Gastroesophageal sphincter (tissue), 4 donors: ENCODE results near the gene PNMA6E. TPM values are rescaled to one million over a fixed set of nuclear protein-coding genes. Genes with fewer than 3 reads are reported as not detected.
"Not testable (repeated sequence)": the region's sequence is repeated elsewhere in the genome, so short reads cannot be mapped to it uniquely, and the experiment has no call there.

Source experiments
- ATAC-seq: fragments of 150-250 bp; one replicate; pipeline ENCODE4 v1.9.1; 2016; ENCODE audit warnings: mild to moderate bottlenecking, moderate library complexity
- H3K27ac ChIP-seq, 4 donors: fragments of 200-600 bp; sonication (generic) in 3 of 4; 1 replicate in 3 of 4; 2 replicates in 1 of 4; pipeline ENCODE4 v1.5.1; 2016 to 2019
- H3K27me3 ChIP-seq: fragments of 200-600 bp; sonication (generic); one replicate; pipeline ENCODE4 v1.5.1; 2019
- H3K36me3 ChIP-seq, 2 donors: fragments of 200-600 bp; sonication (generic); one replicate each; pipeline ENCODE4 v1.5.1; 2019; ENCODE audit warnings: control low read depth in 1 of 2
- H3K4me1 ChIP-seq, 3 donors: fragments of 200-600 bp; sonication (generic); 1 replicate in 2 of 3; 2 replicates in 1 of 3; pipeline ENCODE4 v1.5.1; 2016 to 2019; ENCODE audit warnings: control low read depth in 2 of 3
- H3K4me3 ChIP-seq, 2 donors: fragments of 200-600 bp; sonication (generic); one replicate each; pipeline ENCODE4 v1.5.1; 2019; ENCODE audit warnings: mild to moderate bottlenecking in 1 of 2, moderate library complexity in 1 of 2
- H3K9me3 ChIP-seq, 3 donors: fragments of 200-600 bp; sonication (generic); one replicate each; pipeline ENCODE4 v1.5.1; 2017 to 2019; ENCODE audit warnings: control low read depth in 2 of 3
- CTCF ChIP-seq, 4 experiments: fragments of 200-600 bp in 2 of 4; fragments of 450-650 bp in 2 of 4; sonication (generic) in 1 of 4; IDR thresholded peaks; one replicate each; pipeline ENCODE4 v1.5.1; 2017 to 2019; ENCODE audit warnings: antibody characterized with exemption in 4 of 4, mild to moderate bottlenecking in 2 of 4, moderate library complexity in 2 of 4
- EP300 ChIP-seq: sonication (generic); formaldehyde crosslinking; IDR thresholded peaks from one replicate; pipeline ENCODE4 v1.6.1; 2017; ENCODE audit warnings: antibody characterized with exemption, mild to moderate bottlenecking
- POLR2A ChIP-seq, 2 donors: fragments of 450-650 bp; IDR thresholded peaks; one replicate each; pipeline ENCODE4 v1.6.1; 2017; ENCODE audit warnings: antibody characterized with exemption in 2 of 2, mild to moderate bottlenecking in 2 of 2, moderate library complexity in 1 of 2
- POLR2AphosphoS5 ChIP-seq: sonication (generic); formaldehyde crosslinking; IDR thresholded peaks from one replicate; pipeline ENCODE4 v1.6.1; 2017; ENCODE audit warnings: antibody characterized with exemption
- WGBS, 2 donors: methylation state at CpG; one replicate each; pipeline ENCODE4 v1.1.5; 2018; ENCODE audit warnings: low coverage in 1 of 2; 5-methylcytosine and 5-hydroxymethylcytosine counted together
- total RNA-seq, 4 donors: library from RNA; depleted of rRNA; stranded (reverse); fragments of >200 nt; gene quantifications; one replicate each; pipeline ENCODE4 v1.1.0, GENCODE V29; 2016

The PNMA6E gene
- total RNA-seq, 4 donors from 2014 or later, result not detected

GRCh38 chrX:153396320-153397195 is 4.6 kb downstream of the PNMA6E start:
- Histone ChIP-seq H3K27ac (no peak overlapping the region), H3K36me3 (no peaks in the 10 kb centered on the region), H3K9me3 (no peaks in the 10 kb centered on the region), H3K27me3 (peaks cover 12% of the 10 kb centered on the region), H3K4me3 (no peak overlapping the region), H3K4me1 (no peaks in the 10 kb centered on the region)
- TF ChIP-seq CTCF (IDR thresholded peaks at IDR 0.05) (no peak), POLR2A (IDR thresholded peaks at IDR 0.05) (no peak), POLR2AphosphoS5 (no peak), EP300 (no peak)
- no peak for ATAC-seq
- WGBS, 2 donors, result no CpG with 5 or more reads among the region's 26 CpGs

- H3K4me1 ChIP-seq, result no peaks in the 10 kb centered on the region
- no peaks in the 10 kb centered on the region for H3K9me3 ChIP-seq
- H3K4me3 ChIP-seq, result no peak overlapping the region
- WGBS, 2 donors, result 90% methylated on average over 2 of the region's 26 CpGs; no CpG with 5 or more reads in 1 of the 2 donors
- TF ChIP-seq EP300, result no peak
- H3K27me3 ChIP-seq, result peaks cover 12% of the 10 kb centered on the region
- no peaks in the 10 kb centered on the region for H3K36me3 ChIP-seq
- H3K27ac ChIP-seq, result no peak overlapping the region
- ATAC-seq, result no peak
These were observed 5.4 kb downstream of the PNMA6E start for GRCh38 chrX:153395613-153396319.

GRCh38 chrX:153394612-153395011 is 6.5 kb downstream of the PNMA6E start:
- Histone ChIP-seq H3K36me3 (no peaks in the 10 kb centered on the region), H3K27ac (no peak overlapping the region), H3K4me1 (no peaks in the 10 kb centered on the region), H3K27me3 (peaks cover 12% of the 10 kb centered on the region), H3K4me3 (no peak overlapping the region), H3K9me3 (no peaks in the 10 kb centered on the region)
- 29 to 52% methylated on average over 5 to 7 of the region's 13 CpGs for WGBS, 2 donors
- TF ChIP-seq POLR2A (IDR thresholded peaks at IDR 0.05) (no peak), CTCF (IDR thresholded peaks at IDR 0.05) (no peak), EP300 (no peak), POLR2AphosphoS5 (no peak)
- ATAC-seq, result no peak

- Histone ChIP-seq H3K4me1 (no peaks in the 10 kb centered on the region), H3K36me3 (no peaks in the 10 kb centered on the region), H3K9me3 (no peaks in the 10 kb centered on the region), H3K27me3 (peaks cover 5% of the 10 kb centered on the region), H3K4me3 (no peak overlapping the region), H3K27ac (no peak overlapping the region)
- no peak for TF ChIP-seq POLR2A (IDR thresholded peaks at IDR 0.05)
- TF ChIP-seq POLR2AphosphoS5, result no peak
- no peak for TF ChIP-seq CTCF (IDR thresholded peaks at IDR 0.05)
- no peak for TF ChIP-seq EP300
- WGBS, 2 donors, result 100% methylated on average over 2 of the region's 16 CpGs; no CpG with 5 or more reads in 1 of the 2 donors
- no peak for ATAC-seq
These were observed 8.4 kb downstream of the PNMA6E start for GRCh38 chrX:153392642-153393321.

GRCh38 chrX:153389460-153389768 is 11.7 kb downstream of the PNMA6E start:
- H3K9me3 ChIP-seq, H3K4me3 ChIP-seq, ATAC-seq, H3K27ac ChIP-seq, H3K4me1 ChIP-seq, H3K27me3 ChIP-seq, H3K36me3 ChIP-seq: not testable (repeated sequence)
- 61 to 82% methylated on average over 3 to 6 of the region's 6 CpGs for WGBS, 2 donors
